ENCODE data around the gene TBX18.

GRCh38 chr6:84740385-84740784 lies 24.0 kb downstream of the TBX18 start:
- TF ChIP-seq CBX3 (IDR thresholded peaks at IDR 0.05; ENCODE audit: low read depth) (no peak), EZH2phosphoT487 (IDR thresholded peaks at IDR 0.05; ENCODE audit: borderline replicate concordance) (no peak)

Data from HCT116 (cell line).